Ovary (tissue), 9 donors: Measurements from ENCODE around the gene CEBPE. TPM values are rescaled to one million over a fixed set of nuclear protein-coding genes. Genes with fewer than 3 reads are reported as not detected.
A peak's percentile ranks its signal among the peaks of the same experiment; 100 is the strongest.

Experiments used
- DNase-seq, 5 donors: peaks; one replicate each; pipeline ENCODE4 v3.0.0-alpha.2; 2019 to 2020
- H3K27ac ChIP-seq, 2 donors: fragments of 200-600 bp; one replicate each; pipeline versions ENCODE4 v1.5.1 to v1.8.0; 2019 to 2022
- H3K27me3 ChIP-seq: fragments of 200-600 bp; one replicate; pipeline ENCODE4 v1.8.0; 2022
- H3K36me3 ChIP-seq: fragments of 200-600 bp; sonication (generic); one replicate; pipeline ENCODE4 v1.5.1; 2019
- H3K4me1 ChIP-seq: one replicate; pipeline ENCODE4 v1.8.1; 2013; ENCODE audit warnings: mild to moderate bottlenecking, moderate library complexity; ENCODE audit not compliant: insufficient read depth
- H3K4me3 ChIP-seq: fragments of 200-600 bp; sonication (generic); one replicate; pipeline ENCODE4 v1.5.1; 2017
- H3K9me3 ChIP-seq, 2 donors: fragments of 200-600 bp in 1 of 2; sonication (generic) in 1 of 2; one replicate each; pipeline versions ENCODE4 v1.5.1 to v1.8.1; 2013 to 2019; ENCODE audit warnings: mild to moderate bottlenecking in 1 of 2, moderate library complexity in 1 of 2
- EP300 ChIP-seq: sonication (generic); formaldehyde crosslinking; IDR thresholded peaks from one replicate; pipeline ENCODE4 v1.6.1; 2017; ENCODE audit warnings: antibody characterized with exemption
- POLR2A ChIP-seq: fragments of 450-650 bp; IDR thresholded peaks from one replicate; pipeline ENCODE4 v1.6.1; 2017; ENCODE audit warnings: antibody characterized with exemption, mild to moderate bottlenecking, moderate library complexity
- WGBS, 3 donors: extraction: QIAGEN DNeasy Blood & Tissue Kit in 1 of 3; methylation state at CpG; one replicate each; pipeline versions ENCODE4 v1.1.5 to v1.1.7; 2013 to 2017; 5-methylcytosine and 5-hydroxymethylcytosine counted together
- intact Hi-C, 4 donors: fragments of 100-400 bp; cut with DNase I; formaldehyde crosslinking; loops; one replicate each; pipeline versions ENCODE4 v1.11.0 to v1.15.1; 2022 to 2023
- polyA plus RNA-seq, 2 donors: library from polyadenylated mRNA; stranded (reverse); fragments of 200-250 nt in 1 of 2; fragments of 350-450 nt in 1 of 2; fragmentation: Illumina TruSeq in 1 of 2; extraction: RNeasy Lipid Tissue Mini Kit (QIAGEN cat#74804) in 1 of 2; gene quantifications; one replicate each; pipeline ENCODE4 v1.2.3, GENCODE V29; 2013 to 2014
- total RNA-seq, 7 donors: library from RNA; depleted of rRNA in 2 of 7; stranded (reverse); fragments of >200 nt in 2 of 7; fragmentation: NEBNext Ultra II Directional in 3 of 7; extraction: Animal tissue kit (Norgen Biotek cat#: 25700) in 3 of 7; gene quantifications; one replicate each; pipeline versions ENCODE4 v1.1.0 to v1.2.4, GENCODE V29; 2016 to 2023
- TF ChIP-seq, protein P1 (sequence below), 3 donors: fragments of 450-650 bp in 2 of 3; fragments of 200-600 bp in 1 of 3; IDR thresholded peaks; one replicate each; pipeline versions ENCODE4 v1.5.1 to v1.8.0; 2016 to 2022; ENCODE audit warnings: antibody characterized with exemption in 3 of 3, mild to moderate bottlenecking in 1 of 3
- donor health status: DM: no; HTN: no; CAD: no; lungs with moderate emphysema.
- donor health status: DM: no; HTN: no; CAD: no.
- donor health status: Bipolar disorder and iron deficiency.
- donor health status: DM: yes; HTN: yes; CAD: no.
- donor health status: DM: no; HTN: no; CAD: no.
- donor health status: DM: yes; HTN: yes; CAD: no.

Gene CEBPE
- total and polyA plus RNA-seq, 9 donors: 0.04 TPM; not detected in 8

DNA sequence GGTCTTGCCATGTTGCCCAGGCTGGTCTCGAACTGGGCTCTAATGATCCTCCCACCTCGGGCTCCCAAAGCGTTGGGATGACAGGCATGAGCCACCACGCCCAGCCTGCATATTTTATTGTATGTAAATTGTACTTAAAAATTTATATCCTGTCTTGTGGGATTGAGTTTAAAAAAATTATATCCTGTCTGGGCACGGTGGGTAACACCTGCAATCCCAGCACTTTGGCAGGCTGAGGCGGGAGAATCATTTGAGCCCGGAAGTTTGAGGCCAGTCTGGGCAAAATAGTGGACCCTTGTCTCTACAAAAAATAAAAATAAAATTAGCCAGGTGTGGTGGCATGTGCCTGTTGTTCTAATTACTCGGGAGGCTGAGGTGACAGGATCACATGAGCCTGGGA, 13.9 kb upstream of the CEBPE start:
- 89 to 93% (median 93%) methylated on average over 8 of the region's 8 CpGs for WGBS, 3 donors
- H3K4me3 ChIP-seq: no peak overlapping the region
- H3K27ac ChIP-seq: no peak overlapping the region
- H3K9me3 ChIP-seq: no peaks in the 10 kb centered on the region
- intact Hi-C loops: no loop called here
- no peak for TF ChIP-seq EP300
- no peaks in the 10 kb centered on the region for H3K4me1 ChIP-seq
- no peaks in the 10 kb centered on the region for H3K36me3 ChIP-seq
- H3K27me3 ChIP-seq: no peaks in the 10 kb centered on the region
- DNase-seq: no peak

DNA sequence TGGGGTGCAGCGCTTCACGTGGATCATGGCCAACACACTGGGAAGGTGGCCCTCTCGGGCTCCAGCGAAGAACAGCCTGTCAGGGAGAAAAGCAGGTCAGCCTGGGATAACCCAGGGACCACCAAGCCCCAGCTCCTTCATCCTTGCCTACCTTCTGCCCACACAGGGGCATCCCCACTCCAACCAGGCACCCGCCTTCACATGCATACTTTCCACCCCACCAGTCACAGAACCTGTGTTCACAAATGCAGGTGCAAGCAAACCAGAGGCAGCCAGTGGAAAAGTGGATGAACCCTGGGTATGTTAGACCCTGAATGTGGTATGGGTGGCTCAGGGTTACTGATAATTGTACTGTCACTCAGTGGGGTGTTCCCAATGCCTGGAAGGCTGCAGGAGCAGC, 12.4 kb upstream of the CEBPE start:
- TF ChIP-seq POLR2A (no peak), EP300 (no peak)
- TF ChIP-seq, protein P1, sequence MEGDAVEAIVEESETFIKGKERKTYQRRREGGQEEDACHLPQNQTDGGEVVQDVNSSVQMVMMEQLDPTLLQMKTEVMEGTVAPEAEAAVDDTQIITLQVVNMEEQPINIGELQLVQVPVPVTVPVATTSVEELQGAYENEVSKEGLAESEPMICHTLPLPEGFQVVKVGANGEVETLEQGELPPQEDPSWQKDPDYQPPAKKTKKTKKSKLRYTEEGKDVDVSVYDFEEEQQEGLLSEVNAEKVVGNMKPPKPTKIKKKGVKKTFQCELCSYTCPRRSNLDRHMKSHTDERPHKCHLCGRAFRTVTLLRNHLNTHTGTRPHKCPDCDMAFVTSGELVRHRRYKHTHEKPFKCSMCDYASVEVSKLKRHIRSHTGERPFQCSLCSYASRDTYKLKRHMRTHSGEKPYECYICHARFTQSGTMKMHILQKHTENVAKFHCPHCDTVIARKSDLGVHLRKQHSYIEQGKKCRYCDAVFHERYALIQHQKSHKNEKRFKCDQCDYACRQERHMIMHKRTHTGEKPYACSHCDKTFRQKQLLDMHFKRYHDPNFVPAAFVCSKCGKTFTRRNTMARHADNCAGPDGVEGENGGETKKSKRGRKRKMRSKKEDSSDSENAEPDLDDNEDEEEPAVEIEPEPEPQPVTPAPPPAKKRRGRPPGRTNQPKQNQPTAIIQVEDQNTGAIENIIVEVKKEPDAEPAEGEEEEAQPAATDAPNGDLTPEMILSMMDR (IDR thresholded peaks at IDR 0.05): no peak
- DNase-seq: no peak
- Histone ChIP-seq H3K27me3 (no peaks in the 10 kb centered on the region), H3K27ac (no peak overlapping the region), H3K36me3 (no peaks in the 10 kb centered on the region), H3K9me3 (no peaks in the 10 kb centered on the region), H3K4me1 (no peaks in the 10 kb centered on the region), H3K4me3 (no peak overlapping the region)
- intact Hi-C loops: no loop called here
- 88 to 92% (median 92%) methylated on average over 5 of the region's 5 CpGs for WGBS, 3 donors

DNA sequence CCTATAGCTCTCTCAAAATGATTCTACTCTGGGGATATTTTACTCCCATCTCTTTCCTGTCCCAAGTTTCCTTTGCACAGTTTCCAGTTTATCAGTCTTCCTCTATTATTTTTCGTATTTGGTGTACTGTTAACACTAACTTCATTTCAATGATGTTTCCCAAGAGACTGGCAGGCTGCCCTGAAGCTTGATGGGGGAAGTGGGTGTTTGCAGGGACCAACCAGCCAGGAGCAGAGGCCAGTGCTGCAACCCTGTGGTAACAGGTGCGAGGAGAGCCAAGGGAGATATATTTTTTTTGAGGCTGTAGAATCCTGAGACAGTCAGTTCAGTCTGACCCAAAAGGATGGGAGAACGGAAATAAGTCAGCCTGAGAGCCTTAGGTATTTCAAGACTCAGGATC, 11.8 kb upstream of the CEBPE start:
- Histone ChIP-seq H3K36me3 (no peaks in the 10 kb centered on the region), H3K27me3 (no peaks in the 10 kb centered on the region), H3K27ac (no peak overlapping the region), H3K9me3 (no peaks in the 10 kb centered on the region), H3K4me1 (no peaks in the 10 kb centered on the region), H3K4me3 (no peak overlapping the region)
- intact Hi-C loops: no loop called here
- 55 to 69% (median 66%) methylated on average over 3 of the region's 3 CpGs for WGBS, 3 donors
- peak in 2 of 5 donors; percentile 47 to 72 for DNase-seq
- no peak for TF ChIP-seq EP300
- TF ChIP-seq, protein P1 (IDR thresholded peaks at IDR 0.05): no peak
- no peak for TF ChIP-seq POLR2A

DNA sequence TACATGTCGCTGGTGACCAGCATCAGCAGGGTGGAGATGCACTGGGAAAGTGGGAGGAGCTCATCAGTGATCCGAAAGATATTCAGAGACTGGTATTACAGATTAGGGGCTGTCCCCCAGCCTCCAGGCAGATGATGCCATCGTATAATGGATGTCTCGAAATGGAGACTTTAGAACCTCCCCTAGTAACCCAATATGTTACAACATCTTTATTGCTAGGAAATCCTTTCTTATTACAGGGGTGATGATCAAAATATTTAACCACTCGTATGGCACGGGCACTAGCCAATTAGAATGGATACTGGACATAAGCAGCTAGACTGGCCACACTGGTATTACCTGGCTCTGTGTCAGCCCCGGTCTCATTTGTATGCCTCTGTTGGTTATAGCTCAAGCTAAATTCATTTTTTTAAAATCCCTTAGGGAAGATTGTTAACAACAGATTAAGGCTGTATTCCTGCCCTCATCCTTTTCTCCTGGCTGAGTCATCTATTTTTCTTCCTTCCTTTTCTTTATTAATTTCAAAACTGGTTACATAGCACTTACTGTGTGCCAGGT, 10.8 kb upstream of the CEBPE start:
- peak in 1 of 5 donors; percentile 4 for DNase-seq
- Histone ChIP-seq H3K9me3 (no peaks in the 10 kb centered on the region), H3K27me3 (no peaks in the 10 kb centered on the region), H3K4me3 (no peak overlapping the region), H3K4me1 (no peaks in the 10 kb centered on the region), H3K27ac (no peak overlapping the region), H3K36me3 (no peaks in the 10 kb centered on the region)
- WGBS, 3 donors: 90 to 94% (median 93%) methylated on average over 7 of the region's 7 CpGs
- TF ChIP-seq EP300 (no peak), POLR2A (no peak)
- TF ChIP-seq, protein P1 (IDR thresholded peaks at IDR 0.05): no peak
- intact Hi-C loops: loop anchor here in 1 of 4 donors (10.0 kb wide), 1 partner anchor 165 kb away; no protein-coding TSS in a partner anchor

DNA sequence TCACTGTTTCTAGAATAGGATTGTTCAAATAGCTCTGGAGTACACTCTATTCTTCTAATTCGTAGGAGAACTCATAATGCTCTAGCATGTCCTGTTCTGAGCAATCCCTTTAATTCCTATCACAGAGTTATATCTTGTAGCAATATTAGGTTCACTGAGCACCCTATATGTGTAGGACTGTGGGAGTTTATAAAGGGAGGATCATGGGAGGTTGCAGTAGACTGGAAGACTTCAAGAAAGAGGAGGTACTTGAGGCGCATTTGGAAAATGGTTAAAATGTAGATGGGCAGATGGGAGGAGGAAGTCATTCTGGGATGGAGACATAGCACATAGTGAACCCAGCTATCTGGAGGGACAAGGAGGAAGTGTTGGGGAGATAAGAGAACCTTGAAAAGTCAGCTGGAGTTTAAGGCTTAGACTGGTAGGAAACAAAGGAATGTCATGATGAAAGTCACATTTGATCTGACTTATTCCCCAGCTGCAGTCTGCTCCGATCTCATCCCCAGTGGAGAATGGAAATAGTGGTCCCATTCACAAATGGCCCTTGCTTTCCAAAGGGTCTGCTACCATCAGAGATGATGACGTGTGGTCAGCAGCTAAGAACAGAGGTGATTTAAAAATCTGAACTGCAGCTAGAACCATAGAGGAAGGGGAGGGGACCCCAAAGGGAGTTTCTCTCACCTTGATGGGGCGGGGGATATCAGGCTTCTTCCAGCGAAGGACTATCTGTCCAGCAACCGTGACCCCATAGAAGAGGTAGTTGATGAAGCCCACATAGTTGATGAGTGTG, 10.1 kb upstream of the CEBPE start:
- intact Hi-C loops: loop anchor here in 1 of 4 donors (10.0 kb wide), 1 partner anchor 166 kb away; no protein-coding TSS in a partner anchor
- TF ChIP-seq POLR2A: no peak
- TF ChIP-seq, protein P1 (IDR thresholded peaks at IDR 0.05): no peak
- no peak for TF ChIP-seq EP300
- no peaks in the 10 kb centered on the region for H3K27me3 ChIP-seq
- no peak overlapping the region for H3K27ac ChIP-seq
- no peak overlapping the region for H3K4me3 ChIP-seq
- H3K36me3 ChIP-seq: no peaks in the 10 kb centered on the region
- no peaks in the 10 kb centered on the region for H3K4me1 ChIP-seq
- DNase-seq: peak in 1 of 5 donors; percentile 4
- WGBS, 3 donors: 95 to 96% (median 95%) methylated on average over 7 of the region's 7 CpGs
- H3K9me3 ChIP-seq: no peaks in the 10 kb centered on the region
